ENCODE results near the gene H6PD.

H6PD gene

DNA sequence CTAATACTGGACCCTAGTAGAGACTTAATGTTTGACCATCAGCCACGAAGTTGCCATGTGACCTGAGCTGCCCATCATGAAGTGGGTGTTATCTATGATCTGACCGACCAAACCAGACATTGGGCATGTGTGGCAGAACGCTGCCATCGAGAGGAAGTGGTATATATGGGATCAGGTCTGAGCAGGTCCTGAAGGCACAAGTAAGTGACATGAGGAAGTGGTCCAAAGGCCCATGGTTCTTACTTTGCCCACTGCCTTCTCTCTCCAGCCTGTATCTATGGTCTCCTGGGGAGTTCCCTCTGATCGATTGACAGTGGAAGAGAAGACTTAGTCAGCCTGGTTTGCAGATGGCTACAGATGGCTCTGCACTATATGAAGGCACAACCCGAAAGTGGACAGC, 66.0 kb downstream of the H6PD start:
- H3K27ac Mint-ChIP-seq: no peak overlapping the region
- peaks cover 2% of the 10 kb centered on the region for H3K36me3 Mint-ChIP-seq
- H3K4me3 Mint-ChIP-seq: no peak overlapping the region
- H3K9me3 Mint-ChIP-seq: no peaks in the 10 kb centered on the region
- no peaks in the 10 kb centered on the region for H3K27me3 Mint-ChIP-seq
- H3K4me1 Mint-ChIP-seq: peaks cover 25% of the 10 kb centered on the region

DNA sequence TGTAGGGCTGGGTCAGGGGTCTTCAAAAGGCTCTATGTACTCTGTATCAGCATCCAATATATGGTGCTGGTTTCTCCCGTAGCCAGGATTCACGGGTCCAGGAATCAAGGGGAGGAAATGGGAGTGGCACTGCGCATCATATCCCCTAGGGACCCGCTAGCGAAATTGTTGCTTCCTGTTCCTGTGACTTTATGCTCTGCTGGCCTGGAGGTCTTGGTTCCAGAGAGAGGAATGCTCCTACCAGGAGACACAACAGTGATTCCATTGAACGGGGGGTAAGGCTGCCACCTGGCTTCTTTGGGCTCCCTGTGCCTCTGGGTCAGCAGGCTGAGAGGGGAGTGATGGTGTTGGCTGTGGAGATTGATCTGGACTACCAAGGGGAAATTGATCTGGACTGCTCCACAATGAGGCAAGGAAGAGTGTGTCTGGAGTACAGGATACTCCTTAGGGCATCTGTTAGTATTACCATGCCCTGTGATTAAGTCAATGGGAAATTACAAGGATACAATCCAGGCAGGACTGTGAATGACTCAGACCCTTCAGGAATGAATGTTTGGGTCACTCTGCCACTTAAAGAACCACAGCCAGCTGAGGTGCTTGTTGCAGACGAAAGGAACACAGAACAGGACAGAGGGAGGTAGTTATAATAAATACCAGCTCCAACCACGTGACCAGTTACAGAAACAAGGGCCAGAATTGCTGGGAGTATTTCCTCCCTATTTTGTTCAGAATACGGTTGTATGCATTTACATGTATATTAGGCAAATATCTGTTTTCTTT, 68.4 kb downstream of the H6PD start:
- Mint-ChIP-seq H3K27ac (no peak overlapping the region), H3K9me3 (no peaks in the 10 kb centered on the region), H3K36me3 (peaks cover 2% of the 10 kb centered on the region), H3K4me3 (no peak overlapping the region), H3K27me3 (no peaks in the 10 kb centered on the region), H3K4me1 (peaks cover 12% of the 10 kb centered on the region)

DNA sequence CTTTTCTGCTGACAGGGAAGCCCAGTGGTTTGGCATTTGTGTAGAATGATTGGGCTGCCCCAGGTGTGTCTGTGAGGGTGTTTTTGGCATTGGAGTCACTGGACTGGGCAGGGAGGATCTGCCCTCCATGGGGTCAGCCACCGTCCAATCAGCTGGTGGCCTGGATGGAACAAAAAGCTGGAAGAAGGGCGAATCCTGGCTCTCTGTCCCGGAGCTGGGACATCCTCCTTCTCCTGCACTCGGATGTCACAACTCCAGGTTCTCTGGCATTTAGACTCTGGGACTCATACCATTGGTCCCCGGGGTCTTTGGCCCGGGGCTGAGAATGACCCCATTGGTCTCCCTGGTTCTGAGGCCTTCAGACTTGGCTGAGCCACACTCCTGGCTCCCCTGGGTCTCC, 69.3 kb downstream of the H6PD start:
- Mint-ChIP-seq H3K4me3 (no peak overlapping the region), H3K27me3 (no peaks in the 10 kb centered on the region), H3K27ac (no peak overlapping the region), H3K9me3 (no peaks in the 10 kb centered on the region), H3K36me3 (peaks cover 2% of the 10 kb centered on the region), H3K4me1 (peaks cover 12% of the 10 kb centered on the region)

DNA sequence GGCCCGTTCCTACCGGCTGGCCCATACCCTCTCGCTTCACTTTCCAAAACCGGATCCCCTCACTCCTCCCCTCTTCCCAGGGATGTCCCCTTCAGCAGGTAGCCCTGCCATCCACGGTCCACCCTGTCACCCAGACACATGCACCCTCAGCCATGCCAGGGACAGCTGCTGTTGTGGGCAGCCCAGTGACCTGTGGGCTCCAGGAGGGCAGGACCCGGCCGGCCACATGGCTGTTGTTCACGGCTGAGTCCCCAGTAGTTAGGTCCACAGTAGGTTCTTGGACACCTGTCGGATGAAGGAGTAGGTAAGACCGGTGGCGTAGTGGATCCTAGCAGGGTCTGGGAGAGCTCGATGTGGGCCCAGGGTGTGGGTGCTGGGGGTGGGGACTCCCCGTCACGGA, 70.6 kb downstream of the H6PD start:
- Mint-ChIP-seq H3K4me3 (no peak overlapping the region), H3K9me3 (no peaks in the 10 kb centered on the region), H3K4me1 (peaks cover 12% of the 10 kb centered on the region), H3K27me3 (no peaks in the 10 kb centered on the region), H3K36me3 (peaks cover 2% of the 10 kb centered on the region), H3K27ac (no peak overlapping the region)

DNA sequence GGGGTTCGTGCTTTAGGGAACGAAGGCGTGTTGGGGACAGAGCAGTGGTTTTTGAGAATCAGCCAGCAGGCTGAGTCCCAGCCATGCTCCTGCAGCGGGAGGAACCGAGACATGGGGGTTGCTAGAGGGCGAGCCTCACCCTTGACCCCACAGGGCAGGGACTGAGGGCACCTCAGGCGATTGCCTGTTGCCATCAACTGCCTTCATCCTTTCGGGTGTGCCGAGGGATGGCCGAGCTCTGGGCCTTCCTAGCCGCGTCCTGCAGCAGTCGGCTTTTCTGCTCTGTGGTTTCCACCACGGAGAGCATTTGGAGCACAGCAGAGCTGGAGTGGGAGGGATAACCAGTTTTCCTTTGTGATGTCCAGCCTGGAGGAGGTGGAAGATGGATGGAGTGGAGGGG, 71.4 kb downstream of the H6PD start:
- Mint-ChIP-seq H3K27me3 (no peaks in the 10 kb centered on the region), H3K4me1 (peaks cover 7% of the 10 kb centered on the region), H3K9me3 (no peaks in the 10 kb centered on the region), H3K4me3 (no peak overlapping the region), H3K27ac (peak overlapping the region; percentile 43), H3K36me3 (no peaks in the 10 kb centered on the region)

DNA sequence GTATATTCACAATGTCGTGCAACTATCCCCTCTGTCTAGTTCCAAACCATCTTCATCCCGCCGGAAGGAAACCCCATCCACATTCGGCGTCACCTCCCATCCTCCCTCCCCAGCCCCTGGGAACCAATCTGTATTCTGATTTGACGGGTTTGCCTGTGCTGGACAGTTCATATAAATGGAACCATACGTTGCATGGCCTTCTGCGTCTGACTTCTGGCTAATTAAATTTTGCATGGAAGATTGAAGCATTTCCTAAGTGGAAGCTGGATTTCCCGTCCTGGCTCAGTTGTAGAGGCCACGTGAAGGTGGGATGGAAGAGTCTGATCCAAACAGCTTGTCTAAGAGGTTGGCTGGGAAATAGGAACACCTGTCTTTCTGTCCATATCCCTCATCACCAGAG, 72.7 kb downstream of the H6PD start:
- Mint-ChIP-seq H3K27ac (no peak overlapping the region), H3K9me3 (no peaks in the 10 kb centered on the region), H3K27me3 (no peaks in the 10 kb centered on the region), H3K4me3 (no peak overlapping the region), H3K4me1 (peaks cover 4% of the 10 kb centered on the region), H3K36me3 (no peaks in the 10 kb centered on the region)

DNA sequence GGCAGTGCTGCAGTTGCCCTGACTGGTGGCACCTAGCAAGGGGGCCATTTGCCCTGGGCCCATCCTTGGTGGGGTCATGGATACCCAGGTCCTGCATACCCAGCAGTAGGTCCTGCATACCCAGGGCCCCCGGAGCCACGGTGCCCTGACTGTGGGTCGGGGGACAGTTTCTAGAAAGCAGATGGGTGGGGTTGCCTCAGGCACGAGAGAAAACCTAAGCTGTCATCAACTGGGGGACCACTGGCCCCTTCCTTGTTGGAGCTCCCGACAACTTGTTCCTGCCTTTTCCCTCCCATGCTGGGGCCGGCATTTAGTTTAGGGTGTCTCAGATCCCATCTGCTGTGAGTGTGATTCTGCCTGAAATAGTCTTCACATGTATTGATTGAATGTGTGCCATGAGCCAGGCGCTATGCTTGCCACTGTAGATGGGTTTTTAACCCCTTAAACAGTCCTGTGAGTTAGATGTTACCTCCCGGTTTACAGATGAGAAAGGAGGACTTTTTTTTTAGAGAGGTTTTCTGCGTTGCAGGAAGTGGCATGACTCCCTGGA, 73.7 kb downstream of the H6PD start:
- Mint-ChIP-seq H3K4me3 (no peak overlapping the region), H3K27me3 (no peaks in the 10 kb centered on the region), H3K27ac (no peak overlapping the region), H3K36me3 (no peaks in the 10 kb centered on the region), H3K4me1 (peaks cover 4% of the 10 kb centered on the region), H3K9me3 (no peaks in the 10 kb centered on the region)

DNA sequence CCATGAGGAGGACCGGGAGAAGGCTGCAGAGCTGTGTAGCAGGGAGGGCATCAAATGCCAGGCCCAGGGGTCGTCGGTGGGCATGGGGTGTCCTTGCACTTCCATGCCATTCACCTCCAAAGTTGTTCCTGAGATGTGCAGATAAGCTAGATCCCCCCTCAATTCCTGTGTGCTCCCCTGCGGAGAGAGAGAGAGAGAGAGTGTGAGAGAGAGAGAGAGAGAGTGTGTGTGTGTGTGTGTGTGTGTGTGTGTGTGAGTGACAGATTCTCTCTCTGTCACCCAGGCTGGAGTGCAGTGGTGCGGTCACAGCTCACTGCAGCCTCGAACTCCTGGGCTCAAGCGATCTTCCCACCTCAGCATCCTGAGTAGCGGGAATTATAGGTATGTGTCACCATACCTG, 74.5 kb downstream of the H6PD start:
- Mint-ChIP-seq H3K27ac (no peak overlapping the region), H3K4me1 (peaks cover 4% of the 10 kb centered on the region), H3K36me3 (no peaks in the 10 kb centered on the region), H3K27me3 (no peaks in the 10 kb centered on the region), H3K9me3 (no peaks in the 10 kb centered on the region), H3K4me3 (no peak overlapping the region)

DNA sequence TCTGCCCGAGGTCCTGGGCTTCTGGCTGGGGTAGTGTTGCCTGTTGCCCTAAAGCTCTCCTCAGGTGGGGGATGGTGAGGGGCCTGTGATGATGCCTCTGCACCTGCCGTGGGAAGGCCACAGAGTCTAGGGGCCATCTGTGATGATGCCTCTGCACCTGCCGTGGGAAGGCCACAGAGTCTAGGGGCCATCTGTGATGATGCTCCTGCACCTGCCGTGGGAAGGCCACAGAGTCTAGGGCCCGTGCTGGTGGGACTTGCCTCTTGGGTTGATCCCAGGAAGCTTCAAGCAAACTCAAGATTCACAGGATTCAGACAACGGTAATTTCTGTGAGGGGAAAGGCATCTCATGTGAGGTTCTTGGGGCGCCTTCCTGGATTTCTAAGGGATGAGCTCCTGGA, 75.4 kb downstream of the H6PD start:
- H3K4me1 Mint-ChIP-seq: peaks cover 13% of the 10 kb centered on the region
- H3K4me3 Mint-ChIP-seq: no peak overlapping the region
- no peak overlapping the region for H3K27ac Mint-ChIP-seq
- no peaks in the 10 kb centered on the region for H3K36me3 Mint-ChIP-seq
- H3K9me3 Mint-ChIP-seq: no peaks in the 10 kb centered on the region
- no peaks in the 10 kb centered on the region for H3K27me3 Mint-ChIP-seq

DNA sequence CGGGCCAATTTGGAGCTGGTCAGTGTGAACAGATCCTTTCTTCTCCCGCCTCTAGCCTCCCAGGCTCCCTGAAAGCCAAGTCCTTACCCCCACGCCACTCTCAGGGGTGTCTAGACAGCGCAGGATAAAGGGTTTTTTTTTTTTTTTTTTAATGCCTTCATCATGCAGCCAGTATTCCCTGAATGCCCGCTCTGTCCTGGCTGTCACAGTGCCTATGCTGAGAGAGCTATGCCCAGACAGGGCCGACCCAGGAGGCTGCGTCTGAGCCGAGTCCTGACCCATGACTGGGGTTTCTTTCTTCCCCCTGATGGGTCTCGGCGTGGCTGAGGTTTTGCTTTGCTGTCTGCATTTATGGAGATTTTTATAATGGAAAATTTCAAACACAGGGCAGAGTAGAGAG, 76.5 kb downstream of the H6PD start:
- Mint-ChIP-seq H3K27me3 (no peaks in the 10 kb centered on the region), H3K4me3 (no peak overlapping the region), H3K9me3 (no peaks in the 10 kb centered on the region), H3K27ac (no peak overlapping the region), H3K4me1 (peaks cover 20% of the 10 kb centered on the region), H3K36me3 (no peaks in the 10 kb centered on the region)

DNA sequence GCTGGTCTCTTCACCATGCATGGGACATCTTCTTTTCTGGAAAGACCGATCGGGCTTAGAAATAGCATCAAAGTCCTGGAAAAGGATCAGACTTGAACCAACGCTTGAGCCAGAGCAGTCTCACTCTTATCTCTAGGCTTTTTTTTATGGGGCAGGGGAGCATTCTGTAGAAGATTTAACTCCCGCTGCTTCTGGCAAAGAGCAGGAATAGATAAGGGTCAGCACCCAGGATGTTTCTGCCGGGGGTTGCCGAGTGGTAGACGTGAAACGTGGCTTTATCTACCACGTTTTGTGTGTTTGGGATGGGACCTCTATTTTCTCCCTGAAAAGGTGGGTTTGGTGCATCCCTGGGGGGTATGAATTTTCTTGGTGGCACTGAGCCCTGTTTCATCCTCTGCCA, 76.9 kb downstream of the H6PD start:
- H3K4me3 Mint-ChIP-seq: no peak overlapping the region
- no peaks in the 10 kb centered on the region for H3K9me3 Mint-ChIP-seq
- H3K36me3 Mint-ChIP-seq: no peaks in the 10 kb centered on the region
- H3K27ac Mint-ChIP-seq: no peak overlapping the region
- H3K4me1 Mint-ChIP-seq: peaks cover 23% of the 10 kb centered on the region
- no peaks in the 10 kb centered on the region for H3K27me3 Mint-ChIP-seq

DNA sequence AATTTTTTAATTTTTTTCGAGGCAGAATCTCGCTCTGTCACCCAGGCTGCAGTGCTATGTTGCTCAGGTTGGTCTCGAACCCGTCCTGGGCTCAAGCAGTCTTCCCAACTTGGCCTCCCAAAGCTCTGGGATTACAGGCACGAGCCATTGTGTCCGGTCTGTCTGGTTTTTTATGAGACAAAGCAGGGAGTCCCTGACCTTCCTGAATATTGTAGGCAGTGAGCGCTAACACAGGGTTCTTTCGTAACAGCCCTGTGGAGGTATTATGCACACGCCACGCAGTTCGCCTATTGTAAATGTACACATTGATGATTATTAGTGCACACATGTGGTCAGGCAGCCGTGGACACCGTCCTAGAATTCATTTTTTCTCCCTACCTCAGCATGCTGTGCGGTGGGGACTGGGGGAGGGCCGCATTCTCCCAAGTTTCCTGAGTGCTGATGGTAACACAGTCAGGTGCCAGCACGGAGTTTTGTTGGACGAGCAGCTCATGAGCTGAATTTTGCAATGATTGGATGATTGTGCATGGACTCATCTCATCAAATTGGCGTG, 77.7 kb downstream of the H6PD start:
- Mint-ChIP-seq H3K27me3 (no peaks in the 10 kb centered on the region), H3K4me3 (no peak overlapping the region), H3K9me3 (no peaks in the 10 kb centered on the region), H3K4me1 (peaks cover 28% of the 10 kb centered on the region), H3K36me3 (no peaks in the 10 kb centered on the region), H3K27ac (no peak overlapping the region)

DNA sequence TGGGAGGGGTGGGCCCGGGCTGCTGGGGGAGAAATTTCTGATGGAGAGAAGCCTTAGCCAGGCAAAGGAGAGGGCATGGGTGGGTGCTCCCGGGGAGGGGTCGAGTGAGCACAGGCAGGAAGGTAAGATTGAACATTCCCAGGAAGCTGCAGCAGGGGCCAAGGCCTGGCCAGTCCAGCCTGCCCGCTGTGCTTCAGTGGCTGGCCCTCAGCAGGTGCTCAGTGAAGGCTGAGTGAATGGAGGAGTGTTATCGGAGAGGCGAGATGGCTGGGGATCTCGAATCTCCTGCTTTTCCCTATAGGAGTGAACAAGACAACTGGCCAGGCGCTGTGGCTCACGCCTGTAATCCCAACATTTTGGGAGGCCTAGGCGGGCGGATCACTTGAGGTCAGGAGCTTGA, 79.0 kb downstream of the H6PD start:
- Mint-ChIP-seq H3K9me3 (no peaks in the 10 kb centered on the region), H3K36me3 (no peaks in the 10 kb centered on the region), H3K4me1 (peaks cover 29% of the 10 kb centered on the region), H3K27ac (no peak overlapping the region), H3K4me3 (no peak overlapping the region), H3K27me3 (no peaks in the 10 kb centered on the region)

DNA sequence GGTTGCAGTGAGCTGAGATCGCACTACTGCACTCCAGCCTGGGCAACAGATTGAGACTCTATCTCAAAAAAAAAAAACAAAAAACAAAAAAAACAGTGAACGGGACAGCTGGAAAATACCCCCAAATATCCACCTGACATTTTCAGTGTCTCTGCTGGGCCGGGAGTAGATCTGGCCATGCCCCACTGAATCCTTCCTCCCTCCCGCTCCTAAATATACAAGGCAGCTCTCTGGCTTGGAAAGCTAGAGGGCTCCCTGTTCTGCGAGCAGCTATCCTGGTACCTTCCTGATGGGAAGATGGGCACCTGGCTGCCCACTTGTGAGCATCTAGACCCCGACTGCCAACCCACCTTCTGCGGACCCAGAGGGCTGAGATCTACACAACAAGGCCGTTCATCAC, 79.5 kb downstream of the H6PD start:
- no peaks in the 10 kb centered on the region for H3K9me3 Mint-ChIP-seq
- H3K27ac Mint-ChIP-seq: no peak overlapping the region
- H3K4me1 Mint-ChIP-seq: peaks cover 29% of the 10 kb centered on the region
- H3K4me3 Mint-ChIP-seq: no peak overlapping the region
- no peaks in the 10 kb centered on the region for H3K27me3 Mint-ChIP-seq
- H3K36me3 Mint-ChIP-seq: no peaks in the 10 kb centered on the region

DNA sequence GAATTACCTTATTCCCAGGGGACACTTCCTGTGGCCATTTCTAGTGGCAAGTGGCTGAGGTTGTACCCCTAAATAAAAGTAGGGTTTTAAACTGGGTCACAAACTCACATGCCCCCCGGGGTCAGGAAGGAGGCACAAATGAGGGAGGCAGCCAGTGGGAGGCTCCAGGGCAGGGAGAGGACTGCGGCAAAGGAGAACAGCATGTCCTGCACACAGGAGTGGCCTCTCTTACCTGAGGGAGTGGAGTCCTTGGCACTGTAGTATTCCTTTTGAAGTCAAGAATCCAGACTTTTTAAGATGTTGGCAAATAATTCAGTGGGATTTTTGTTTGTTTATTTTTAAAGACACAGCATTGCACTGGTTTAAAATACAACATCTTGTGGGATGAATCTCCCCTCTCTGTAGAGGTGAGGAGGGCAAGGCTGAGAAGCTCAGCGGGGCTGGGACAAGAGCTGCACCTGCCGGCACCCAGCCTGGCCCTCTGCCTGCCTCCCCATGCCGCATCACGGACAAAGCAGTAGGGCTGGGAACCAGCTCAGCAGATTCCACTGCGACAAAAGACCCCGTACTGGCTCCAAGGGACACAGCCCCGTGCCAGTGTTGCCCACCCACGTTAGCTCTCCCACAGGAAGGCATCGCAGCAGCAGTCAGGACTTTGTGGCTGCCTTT, 80.3 kb downstream of the H6PD start:
- Mint-ChIP-seq H3K4me1 (peaks cover 29% of the 10 kb centered on the region), H3K36me3 (no peaks in the 10 kb centered on the region), H3K4me3 (no peak overlapping the region), H3K27me3 (no peaks in the 10 kb centered on the region), H3K27ac (no peak overlapping the region), H3K9me3 (no peaks in the 10 kb centered on the region)

DNA sequence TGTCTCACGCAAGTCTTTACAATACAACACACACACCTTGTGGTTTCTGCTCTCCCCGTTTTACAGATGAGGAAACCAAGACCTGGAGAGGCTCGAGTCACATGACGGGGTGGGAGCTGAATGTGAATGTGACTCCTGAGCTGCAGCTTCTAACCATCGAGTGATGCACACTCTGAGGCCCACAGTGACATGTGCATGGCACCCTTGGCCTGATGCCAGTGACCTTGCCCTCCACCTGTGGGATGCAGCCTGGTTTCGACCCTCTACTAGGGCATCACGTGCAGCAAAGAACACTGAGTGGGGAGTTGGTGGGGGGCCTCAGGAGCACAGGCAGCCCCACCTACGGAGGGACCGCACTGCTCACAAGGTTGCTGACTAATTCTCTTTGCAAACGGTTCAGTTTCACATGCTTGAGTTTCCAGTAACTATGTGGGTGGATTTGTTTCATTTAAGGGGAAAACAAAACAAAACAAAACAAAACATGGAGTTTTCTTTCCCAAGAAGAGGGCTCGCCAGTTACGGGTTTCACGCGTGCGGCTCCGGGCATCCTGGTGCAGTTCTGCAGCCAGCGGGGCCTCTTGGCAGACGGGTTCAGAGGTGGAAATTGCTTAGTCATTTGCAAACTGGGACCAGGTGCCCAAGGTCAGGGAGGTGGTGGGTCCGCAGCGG, 81.0 kb downstream of the H6PD start:
- no peaks in the 10 kb centered on the region for H3K36me3 Mint-ChIP-seq
- peak overlapping the region; percentile 95 for H3K27ac Mint-ChIP-seq
- H3K4me3 Mint-ChIP-seq: peak overlapping the region; percentile 6
- no peaks in the 10 kb centered on the region for H3K9me3 Mint-ChIP-seq
- no peaks in the 10 kb centered on the region for H3K27me3 Mint-ChIP-seq
- H3K4me1 Mint-ChIP-seq: peaks cover 29% of the 10 kb centered on the region
